Inflammatory macrophage (primary cell): Measurements from ENCODE around the gene METTL16.

ENCODE experiments used
- DNase-seq, 2 donors: peaks; one replicate each; pipeline ENCODE4 v3.0.0-alpha.2; 2020 to 2022

Gene METTL16

DNA sequence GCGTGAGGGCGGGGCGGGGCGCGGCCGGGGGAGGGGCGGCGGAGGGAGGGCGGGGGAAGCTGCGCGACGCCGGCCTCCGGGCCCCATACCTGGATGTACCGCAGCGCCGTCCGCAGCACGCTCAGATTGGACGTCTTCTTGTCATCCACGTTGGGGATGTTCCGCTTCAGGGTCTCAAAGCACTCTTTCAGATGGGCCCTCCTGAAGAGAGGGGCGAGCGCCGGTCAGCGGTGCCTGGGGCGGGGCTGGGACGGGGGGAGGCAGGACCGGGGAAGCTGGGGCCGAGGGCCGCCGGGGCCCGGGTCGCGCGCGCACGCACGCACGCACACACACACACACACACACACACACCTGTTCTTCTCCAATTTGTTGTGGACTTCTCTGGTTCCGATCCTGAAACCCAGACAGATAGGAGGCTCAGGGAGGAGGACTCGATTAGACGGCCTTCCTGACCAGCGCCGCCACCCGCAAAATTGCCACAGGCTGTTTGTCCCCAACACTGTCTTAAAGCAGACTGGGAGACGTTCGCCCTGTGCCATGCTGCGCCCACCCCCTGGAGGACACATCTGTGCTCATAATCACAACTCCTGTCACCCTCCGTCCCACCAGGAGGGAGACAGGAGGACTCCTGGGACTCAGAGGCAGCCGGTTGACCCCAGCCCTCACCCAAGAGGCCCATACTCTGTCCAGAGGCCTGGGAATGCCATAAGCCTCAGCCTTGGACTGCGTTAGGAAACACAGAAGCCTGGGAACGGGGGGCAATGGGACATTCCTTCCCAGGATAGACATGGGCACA, 117.5 kb downstream of the METTL16 start:
- no peak for DNase-seq

DNA sequence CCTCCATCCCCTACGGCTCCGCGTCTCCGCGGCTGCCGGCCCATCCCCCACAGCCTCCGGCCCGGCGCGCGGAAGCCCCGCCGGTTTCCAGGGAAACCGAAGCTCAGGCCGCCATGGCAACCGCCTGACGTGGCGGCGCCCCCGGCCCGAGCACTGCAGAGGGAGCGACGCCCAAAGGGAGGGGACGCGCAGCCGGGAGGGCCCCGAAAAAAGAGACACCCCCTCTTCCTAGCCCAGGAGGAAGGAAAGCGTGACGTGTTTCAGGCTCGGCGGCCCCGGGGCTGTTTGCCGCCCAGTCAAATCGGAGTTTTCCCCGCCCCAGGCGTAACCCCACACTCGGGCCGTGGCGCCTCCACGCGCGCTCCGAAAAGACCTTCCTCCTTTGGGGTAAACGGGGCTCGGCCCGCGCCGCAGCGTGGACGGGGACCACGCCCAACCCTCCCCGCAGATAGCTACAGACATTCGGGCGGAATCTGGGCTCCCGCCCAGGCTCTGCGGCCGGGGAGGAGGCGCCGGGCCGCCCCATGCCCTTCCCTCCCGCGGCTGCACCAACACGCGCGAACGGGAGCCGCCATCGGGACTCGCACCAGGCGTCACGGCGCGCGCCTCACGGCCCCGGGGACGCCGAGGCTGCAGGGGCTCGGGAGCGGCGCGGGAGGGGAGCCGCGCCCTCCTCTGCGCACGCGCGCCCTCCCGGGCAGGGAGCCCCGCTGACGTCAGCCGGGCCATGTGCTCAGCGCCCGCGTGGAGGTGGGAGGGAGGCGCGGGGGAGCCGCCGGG, 118.3 kb downstream of the METTL16 start:
- peak; percentile 83 for DNase-seq

DNA sequence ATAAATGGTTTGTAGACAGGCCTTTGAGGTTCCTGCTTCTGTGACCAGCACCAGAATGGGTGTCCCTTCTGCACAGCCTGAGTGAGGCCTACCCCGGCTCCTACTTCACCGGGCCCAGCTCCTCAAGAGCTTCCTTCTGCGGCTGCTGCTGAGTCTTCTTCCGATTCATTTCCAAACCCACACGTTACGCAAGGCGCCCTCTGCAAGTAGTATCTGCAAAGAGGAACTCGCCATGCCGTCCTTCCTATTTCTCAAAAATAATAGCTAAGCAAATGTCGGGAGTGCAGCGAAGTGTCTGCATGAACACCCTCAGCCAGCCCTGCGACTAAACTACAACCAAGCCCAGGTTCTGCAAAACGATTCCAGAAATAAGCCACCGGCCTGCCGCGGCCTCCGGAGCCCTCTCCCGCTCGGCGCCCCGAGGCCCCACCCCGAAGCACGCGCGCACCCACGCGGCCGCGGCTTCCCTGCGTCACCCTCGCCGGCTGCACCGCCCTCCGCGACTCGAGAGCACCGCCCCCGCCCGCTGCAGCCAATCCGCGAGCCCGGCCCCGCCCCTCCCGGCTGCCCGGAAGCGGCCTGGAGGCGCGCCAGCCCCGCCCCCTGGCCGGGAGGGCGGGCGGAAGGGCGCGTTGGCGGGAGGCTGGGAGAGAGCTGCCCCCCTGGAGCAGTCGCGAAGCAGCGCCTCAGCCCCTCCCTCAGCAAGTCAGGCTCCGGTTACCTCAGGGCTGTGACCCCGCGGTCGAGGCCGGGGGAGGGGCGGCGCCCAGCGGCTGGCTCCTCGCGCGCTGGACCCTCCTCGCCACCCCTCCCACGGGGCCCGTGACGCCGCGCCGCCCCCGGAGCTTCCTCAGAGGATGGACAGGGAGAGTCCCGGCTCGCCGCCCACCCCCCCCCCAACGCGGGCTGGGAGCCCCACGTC, 119.2 kb downstream of the METTL16 start:
- DNase-seq: peak; percentile 98 to 99

DNA sequence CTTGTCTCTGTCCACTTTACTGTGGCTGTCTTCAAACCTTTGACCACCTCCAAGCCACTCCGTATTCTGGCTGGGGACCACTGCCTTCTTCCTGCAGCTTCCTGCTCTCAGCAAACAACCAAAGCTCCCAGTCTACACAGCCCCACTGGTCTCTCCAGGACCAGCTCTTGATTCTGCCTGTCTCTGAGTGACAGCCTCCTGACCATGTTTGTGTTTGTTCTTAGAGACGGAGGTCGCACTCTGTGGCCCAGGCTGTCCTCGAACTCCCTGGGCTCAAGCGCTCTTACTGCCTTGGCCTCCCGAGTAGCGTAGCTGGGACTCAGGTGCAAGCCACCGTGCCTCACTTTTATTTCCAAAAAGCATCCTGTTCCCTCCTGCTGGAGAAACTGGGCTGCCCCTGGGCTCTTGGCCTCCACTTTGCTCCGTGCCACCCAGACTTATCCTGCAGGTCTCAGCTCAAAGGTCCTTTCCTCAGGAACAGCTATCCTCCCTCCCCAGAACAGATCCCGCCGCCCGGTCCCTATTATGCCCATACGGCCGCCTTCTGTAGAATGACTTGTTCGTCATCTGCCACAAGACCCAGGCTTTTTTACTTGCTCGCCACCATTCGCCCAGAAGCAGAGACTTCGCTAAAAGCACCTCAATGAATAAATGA, 120.0 kb downstream of the METTL16 start:
- DNase-seq: no peak

GRCh38 chr17:2390199-2390836, 121.4 kb downstream of the METTL16 start:
- no peak for DNase-seq

DNA sequence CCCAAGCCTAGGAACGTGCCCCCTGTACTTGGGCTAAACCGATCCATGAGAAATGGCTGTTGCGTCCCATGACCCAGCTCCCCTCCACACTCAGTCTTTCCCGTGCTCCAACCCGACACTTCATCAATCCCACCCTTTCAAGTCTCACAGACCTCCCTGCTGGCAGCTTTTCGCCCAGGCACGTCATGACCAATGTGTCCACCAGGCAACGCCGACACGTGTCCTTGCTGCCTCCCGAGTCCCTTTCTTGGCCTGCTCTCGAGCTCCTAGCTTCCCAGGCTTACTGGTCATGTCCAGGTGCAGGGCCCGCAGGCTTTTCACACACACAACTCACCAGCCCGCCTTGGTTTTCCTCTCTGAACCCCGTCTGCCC, 123.0 kb downstream of the METTL16 start:
- DNase-seq: no peak

- no peak for DNase-seq
These were observed 123.5 kb downstream of the METTL16 start for GRCh38 chr17:2388020-2388682.

- no peak for DNase-seq
These were observed 124.3 kb downstream of the METTL16 start for GRCh38 chr17:2387086-2388019.

GRCh38 chr17:2386400-2387085, 125.1 kb downstream of the METTL16 start:
- DNase-seq: no peak

GRCh38 chr17:2385240-2386210, 126.2 kb downstream of the METTL16 start:
- DNase-seq: no peak

- DNase-seq: no peak
These were observed 127.1 kb downstream of the METTL16 start for GRCh38 chr17:2384439-2385127.

GRCh38 chr17:2383628-2384167, 128.0 kb downstream of the METTL16 start:
- DNase-seq: no peak

- DNase-seq: no peak
These were observed 130.6 kb downstream of the METTL16 start for GRCh38 chr17:2380950-2381649.

DNA sequence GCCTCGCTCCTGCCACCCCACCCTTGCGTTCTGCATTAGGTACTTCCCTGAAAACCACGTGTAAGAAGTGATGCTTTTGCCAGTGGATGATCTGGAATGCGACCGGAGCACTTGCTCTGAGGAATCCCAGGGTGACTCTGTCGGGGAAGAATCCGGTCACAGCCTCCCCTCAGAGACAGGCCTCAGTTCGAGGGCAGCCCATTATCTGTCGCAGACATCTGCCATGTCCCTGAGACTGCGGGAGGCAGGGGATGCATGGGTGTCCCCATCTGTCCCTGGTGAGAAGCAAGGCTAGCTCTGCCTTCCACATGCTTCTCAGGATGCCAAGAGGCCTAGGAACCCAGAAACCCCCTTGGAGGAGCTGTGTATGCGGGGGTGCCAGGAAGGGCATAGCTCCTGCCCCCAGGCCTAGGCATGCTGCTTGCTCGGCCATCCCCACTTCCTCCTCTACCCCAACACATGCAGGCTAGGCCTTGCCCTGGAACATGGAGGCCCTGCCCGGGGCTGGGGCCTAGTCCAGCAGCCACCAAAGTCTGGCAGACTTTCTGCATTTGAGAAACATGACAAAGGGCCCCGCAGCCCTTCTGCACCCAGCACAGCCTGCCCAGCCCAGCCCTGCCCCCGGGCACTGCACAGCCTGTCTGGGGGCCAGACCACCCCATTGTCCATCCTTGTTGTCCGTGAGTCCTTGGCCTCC, 131.3 kb downstream of the METTL16 start:
- DNase-seq: no peak

- DNase-seq: no peak
These were observed 132.0 kb downstream of the METTL16 start for GRCh38 chr17:2379489-2380225.
